IMR-90 (cell line): ENCODE data around the gene CTF1. TPM values are rescaled to one million over a fixed set of nuclear protein-coding genes. Genes with fewer than 3 reads are reported as not detected.

Experiments used
- ATAC-seq: fragments of 200-7000 bp; cut with Tn5 transposase; 2 replicates; pipeline ENCODE4 v1.9.1; 2020; ENCODE audit warnings: low read depth, mild to moderate bottlenecking, moderate library complexity
- BruUV-seq: library from RNA; stranded (reverse); fragments of 400-500 nt; replicated peaks from 2 replicates; lab custom pipeline; 2021; lab: Mats Ljungman, UMichigan
- CTCF ChIA-PET: fragments of 300-600 bp; formaldehyde crosslinking; extraction: SDS; loops from one replicate; lab custom pipeline; 2021; ENCODE audit warnings: antibody characterized with exemption; lab: Yijun Ruan, JAX
- POLR2A ChIA-PET: fragments of 300-600 bp; sonication (Branson Sonifier 250); formaldehyde crosslinking; loops from one replicate; lab custom pipeline; 2022; ENCODE audit warnings: antibody characterized with exemption; ENCODE audit not compliant: unreplicated experiment; lab: Charles Lee
- DNase-seq: peaks from one replicate; pipeline ENCODE4 v3.0.0; 2013
- H2AFZ ChIP-seq: replicated peaks from 2 replicates; pipeline ENCODE3; 2013; ENCODE audit warnings: low read length, mild to moderate bottlenecking; ENCODE audit not compliant: poor library complexity
- H2AK5ac ChIP-seq: 2 replicates; pipeline ENCODE4 v1.6.1; 2013; ENCODE audit warnings: low read depth, low read length, inconsistent platforms
- H2AK9ac ChIP-seq: replicated peaks from 2 replicates; pipeline ENCODE3; 2013; ENCODE audit warnings: mild to moderate bottlenecking, low read depth, low read length, moderate library complexity; ENCODE audit not compliant: poor library complexity
- H2BK120ac ChIP-seq: 2 replicates; pipeline ENCODE4 v1.6.1; 2013; ENCODE audit warnings: low read depth, low read length, inconsistent platforms
- H2BK15ac ChIP-seq: 3 replicates; pipeline ENCODE4 v1.6.1; 2013; ENCODE audit warnings: low read depth, low read length, inconsistent platforms
- H2BK20ac ChIP-seq: 2 replicates; pipeline ENCODE4 v1.6.1; 2013; ENCODE audit warnings: low read depth, mild to moderate bottlenecking, inconsistent platforms, low read length, moderate library complexity
- H2BK5ac ChIP-seq: 2 replicates; pipeline ENCODE4 v1.6.1; 2013; ENCODE audit warnings: mild to moderate bottlenecking, low read depth, low read length, inconsistent platforms; ENCODE audit not compliant: poor library complexity, severe bottlenecking
- H3K14ac ChIP-seq: replicated peaks from 2 replicates; pipeline ENCODE4 v1.6.1; 2013; ENCODE audit warnings: low read depth, low read length, inconsistent platforms
- H3K18ac ChIP-seq: 2 replicates; pipeline ENCODE4 v1.6.1; 2013; ENCODE audit warnings: low read depth, low read length, control low read depth
- H3K23ac ChIP-seq: 2 replicates; pipeline ENCODE4 v1.6.1; 2013; ENCODE audit warnings: low read depth, low read length, inconsistent platforms
- H3K27ac ChIP-seq: 2 replicates; pipeline ENCODE4 v1.5.1; 2013; ENCODE audit warnings: mild to moderate bottlenecking, control low read depth, low read length; ENCODE audit not compliant: insufficient read depth
- H3K27me3 ChIP-seq: 2 replicates; pipeline ENCODE4 v1.6.1; 2013; ENCODE audit warnings: low read length; ENCODE audit not compliant: control insufficient read depth, insufficient read depth
- H3K36me3 ChIP-seq: 2 replicates; pipeline ENCODE4 v1.6.1; 2013; ENCODE audit warnings: low read length, mixed read lengths; ENCODE audit not compliant: control insufficient read depth, insufficient read depth
- H3K4ac ChIP-seq: 2 replicates; pipeline ENCODE4 v1.6.1; 2013; ENCODE audit warnings: low read depth, low read length, inconsistent platforms
- H3K4me1 ChIP-seq: 2 replicates; pipeline ENCODE4 v1.6.1; 2013; ENCODE audit warnings: low read length, mixed read lengths; ENCODE audit not compliant: control insufficient read depth, insufficient read depth
- H3K4me2 ChIP-seq: 2 replicates; pipeline ENCODE4 v1.6.1; 2013; ENCODE audit warnings: low read depth, mild to moderate bottlenecking, control low read depth, low read length, moderate library complexity
- H3K4me3 ChIP-seq: 2 replicates; pipeline ENCODE4 v1.5.1; 2013; ENCODE audit warnings: low read depth, mild to moderate bottlenecking, control low read depth, low read length, moderate library complexity; ENCODE audit not compliant: insufficient read depth
- H3K56ac ChIP-seq: 2 replicates; pipeline ENCODE4 v1.6.1; 2013; ENCODE audit warnings: low read length, inconsistent platforms; ENCODE audit not compliant: insufficient read depth; ENCODE audit errors: extremely low read depth
- H3K79me1 ChIP-seq, 2 experiments: 2 replicates each; pipeline ENCODE4 v1.6.1; 2013; ENCODE audit warnings: low read length in 2 of 2, inconsistent platforms in 1 of 2, low read depth in 1 of 2
- H3K9ac ChIP-seq: 2 replicates; pipeline ENCODE4 v1.6.1; 2013; ENCODE audit warnings: low read depth, low read length, control low read depth
- H3K9me1 ChIP-seq: 2 replicates; pipeline ENCODE4 v1.6.1; 2013; ENCODE audit warnings: low read length, inconsistent platforms; ENCODE audit not compliant: insufficient read depth
- H3K9me3 ChIP-seq: 2 replicates; pipeline ENCODE4 v1.6.1; 2013; ENCODE audit warnings: low read length; ENCODE audit not compliant: control insufficient read depth, insufficient read depth
- H4K20me1 ChIP-seq: 2 replicates; pipeline ENCODE4 v1.6.1; 2013; ENCODE audit warnings: low read length, inconsistent platforms; ENCODE audit not compliant: insufficient read depth
- H4K5ac ChIP-seq: 2 replicates; pipeline ENCODE4 v1.6.1; 2013; ENCODE audit warnings: mild to moderate bottlenecking, low read depth, low read length, control low read depth
- H4K8ac ChIP-seq, 2 experiments: 2 replicates each; pipeline ENCODE4 v1.6.1; 2013; ENCODE audit warnings: low read depth in 2 of 2, low read length in 2 of 2, control low read depth in 1 of 2, inconsistent platforms in 1 of 2
- H4K91ac ChIP-seq: 2 replicates; pipeline ENCODE4 v1.6.1; 2013; ENCODE audit warnings: low read depth, low read length, inconsistent platforms; ENCODE audit not compliant: insufficient read depth
- BHLHE40 ChIP-seq: fragments of 150-350 bp; IDR thresholded peaks from 2 replicates; pipeline ENCODE4 v1.6.1; 2016; ENCODE audit warnings: mild to moderate bottlenecking, low read depth, low read length
- CEBPB ChIP-seq: IDR thresholded peaks from 2 replicates; pipeline ENCODE4 v1.6.1; 2012; ENCODE audit warnings: low read depth, low read length, improper control_type of control experiment
- CHD1 ChIP-seq: IDR thresholded peaks from 2 replicates; pipeline ENCODE4 v1.6.1; 2012; ENCODE audit warnings: low read depth, low read length, improper control_type of control experiment
- CTCF ChIP-seq: conservative IDR thresholded peaks from 2 replicates; pipeline ENCODE4 v1.5.1; 2012; ENCODE audit warnings: mild to moderate bottlenecking, low read depth, low read length, improper control_type of control experiment
- ELK1 ChIP-seq: fragments of 150-350 bp; IDR thresholded peaks from 2 replicates; pipeline ENCODE4 v1.6.1; 2016; ENCODE audit warnings: low read depth, mild to moderate bottlenecking, low read length, moderate library complexity, borderline replicate concordance
- FOS ChIP-seq: fragments of 150-350 bp; IDR thresholded peaks from 2 replicates; pipeline ENCODE4 v1.6.1; 2016; ENCODE audit warnings: low read depth, low read length
- MAFK ChIP-seq: IDR thresholded peaks from 2 replicates; pipeline ENCODE4 v1.6.1; 2012; ENCODE audit warnings: low read depth, low read length, improper control_type of control experiment
- MAZ ChIP-seq: IDR thresholded peaks from 2 replicates; pipeline ENCODE4 v1.6.1; 2012; ENCODE audit warnings: low read depth, mild to moderate bottlenecking, low read length, improper control_type of control experiment, moderate library complexity, borderline replicate concordance
- MXI1 ChIP-seq: IDR thresholded peaks from 2 replicates; pipeline ENCODE4 v1.6.1; 2012; ENCODE audit warnings: low read depth, mild to moderate bottlenecking, low read length, moderate library complexity, borderline replicate concordance
- NFE2L2 ChIP-seq: fragments of 150-350 bp; IDR thresholded peaks from 2 replicates; pipeline ENCODE4 v1.6.1; 2016; ENCODE audit warnings: low read depth, mild to moderate bottlenecking, low read length
- POLR2A ChIP-seq: IDR thresholded peaks from 2 replicates; pipeline ENCODE4 v1.6.1; 2012; ENCODE audit warnings: mild to moderate bottlenecking, low read depth, low read length
- RAD21 ChIP-seq: IDR thresholded peaks from 2 replicates; pipeline ENCODE4 v1.6.1; 2012; ENCODE audit warnings: low read length, improper control_type of control experiment
- RCOR1 ChIP-seq: IDR thresholded peaks from 2 replicates; pipeline ENCODE4 v1.6.1; 2012; ENCODE audit warnings: mild to moderate bottlenecking, low read length, improper control_type of control experiment; ENCODE audit not compliant: insufficient replicate concordance
- RFX5 ChIP-seq: IDR thresholded peaks from 2 replicates; pipeline ENCODE4 v1.8.0; 2012; ENCODE audit warnings: low read depth, mild to moderate bottlenecking, low read length, moderate library complexity
- SMC3 ChIP-seq: fragments of 150-350 bp; IDR thresholded peaks from 2 replicates; pipeline ENCODE4 v1.6.1; 2016; ENCODE audit warnings: low read depth, mild to moderate bottlenecking, antibody characterized with exemption, low read length, moderate library complexity
- USF2 ChIP-seq: fragments of 150-350 bp; IDR thresholded peaks from 2 replicates; pipeline ENCODE4 v1.6.1; 2017; ENCODE audit warnings: mild to moderate bottlenecking, antibody characterized with exemption, low read length, low read depth
- WGBS, 2 experiments: methylation state at CpG; one replicate each; pipeline versions ENCODE4 v1.1.5 to v1.1.7; 2013; ENCODE audit warnings: missing lambda C conversion rate in 2 of 2; ENCODE audit not compliant: insufficient read length in 1 of 2; ENCODE audit errors: extremely low coverage in 2 of 2; 5-methylcytosine and 5-hydroxymethylcytosine counted together
- dilution Hi-C: fragments of 300-500 bp; cut with HindIII; formaldehyde crosslinking; loops from one replicate; pipeline ENCODE4 v1.14.3; 2018; ENCODE audit warnings: low sequenced_read_pairs; ENCODE audit not compliant: unreplicated experiment
- in situ Hi-C: fragments of 300-500 bp; cut with MboI; formaldehyde crosslinking; loops from 3 replicates; pipeline ENCODE4 v1.14.3; 2019; ENCODE audit warnings: low sequenced_read_pairs, inconsistent platforms, mixed read lengths
- intact Hi-C: fragments of 100-400 bp; cut with micrococcal nuclease; formaldehyde crosslinking; loops from 2 replicates; pipeline ENCODE4 v1.10.0; 2022
- polyA plus RNA-seq, 3 experiments: library from polyadenylated mRNA; depleted of rRNA; stranded (reverse); fragments of >200 nt; gene quantifications; 2 replicates each; pipeline ENCODE4 v1.2.3, GENCODE V29; 2012; ENCODE audit warnings: low replicate concordance in 1 of 3
- total RNA-seq: library from RNA; depleted of rRNA; stranded (reverse); fragments of >200 nt; gene quantifications from 2 replicates; pipeline ENCODE4 v1.2.3, GENCODE V29; 2012

The CTF1 gene
- total and polyA plus RNA-seq, 2 of the 4 experiments (the other 2 are of a cell fraction) = 0.18 to 12.9 TPM

- ATAC-seq = no peak
- dilution Hi-C loops = no loop called here
- no peak overlapping the region for H3K14ac ChIP-seq
Measured at GRCh38 chr16:30889721-30890120, 6.7 kb upstream of the CTF1 start.

More at GRCh38 chr16:30889721-30890120, 6.7 kb upstream of the CTF1 start:
- Histone ChIP-seq H4K91ac (no peak overlapping the region), H3K9me1 (peaks cover 10% of the 10 kb centered on the region), H3K4ac (no peak overlapping the region), H4K20me1 (no peaks in the 10 kb centered on the region), H4K5ac (no peak overlapping the region), H2BK20ac (no peak overlapping the region), H3K9me3 (no peaks in the 10 kb centered on the region), H3K27me3 (no peaks in the 10 kb centered on the region), H3K56ac (no peak overlapping the region), H4K8ac (no peak overlapping the region), H3K18ac (no peak overlapping the region), H2AK9ac (no peak overlapping the region), H3K9ac (no peak overlapping the region), H3K23ac (no peak overlapping the region), H2BK120ac (no peak overlapping the region), H3K79me1 (peaks cover 13 to 63% of the 10 kb centered on the region in 2 experiments), H2BK15ac (no peak overlapping the region), H2AK5ac (no peak overlapping the region), H3K36me3 (peaks cover 44% of the 10 kb centered on the region), H2BK5ac (no peak overlapping the region), H3K27ac (no peak overlapping the region), H3K4me3 (no peak overlapping the region), H3K4me2 (no peak overlapping the region), H3K4me1 (peaks cover 11% of the 10 kb centered on the region), H2AFZ (no peak overlapping the region)
- in situ Hi-C loops (no loop called here), intact Hi-C loops (no loop called here)
- 85% methylated on average over 4 of the region's 5 CpGs; no CpG with 5 or more reads in 1 of the 2 experiments for WGBS, 2 experiments
- ChIA-PET CTCF (interaction anchor here (0.6 kb wide), 2 partner anchors 11 to 231 kb away, joined by 3 read pairs; partner anchors contain the start of gene FBRS), POLR2A (interaction anchor here (0.6 kb wide), 1 partner anchor 13 kb away, joined by 5 read pairs; no protein-coding TSS in a partner anchor)
- TF ChIP-seq USF2 (no peak), BHLHE40 (no peak), RFX5 (no peak), ELK1 (no peak), CTCF (no peak), CEBPB (no peak), MAZ (no peak), CHD1 (no peak), RCOR1 (no peak), SMC3 (no peak), MXI1 (no peak), RAD21 (no peak), MAFK (no peak), POLR2A (no peak), FOS (no peak), NFE2L2 (no peak)
- DNase-seq = no peak
- no TSS peak for BruUV-seq
